ENCODE results near the gene ANGPTL8.

The ANGPTL8 gene

DNA sequence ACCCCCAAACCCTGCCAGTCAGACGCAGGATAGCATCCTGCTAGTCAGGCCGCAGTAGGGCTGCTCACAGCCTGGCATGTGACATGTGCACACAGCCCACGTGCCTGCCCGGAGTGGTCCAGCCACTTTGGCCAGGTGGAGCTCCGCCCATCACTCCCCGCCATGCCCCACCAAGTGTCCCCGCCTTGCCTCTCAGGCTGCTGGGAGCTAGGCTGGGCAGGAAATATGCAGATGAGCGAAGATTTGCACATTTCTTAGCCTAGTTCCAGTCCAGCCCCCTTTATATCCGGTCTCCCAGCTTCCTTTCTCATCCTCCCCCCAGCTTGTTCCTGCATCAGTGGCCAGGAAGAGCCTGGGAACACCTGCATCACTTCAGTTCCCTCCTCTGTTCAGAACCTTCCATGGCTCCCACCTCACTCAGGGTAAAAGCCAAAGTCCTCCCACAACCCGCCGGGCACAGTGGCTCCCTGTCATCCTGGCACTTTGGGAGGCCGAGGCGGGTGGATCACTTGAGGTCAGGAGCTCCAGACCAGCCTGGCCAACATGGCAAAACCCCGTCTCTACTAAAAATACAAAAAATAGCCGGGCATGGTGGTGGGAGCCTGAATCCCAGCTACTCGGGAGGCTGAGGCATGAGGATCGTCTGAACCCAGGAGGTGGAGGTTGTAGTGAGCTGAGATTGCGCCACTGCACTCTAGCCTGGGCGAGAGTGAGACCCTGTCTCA, 25.2 kb downstream of the ANGPTL8 start:
- peak; percentile 16 for DNase-seq

GRCh38 chr19:11265177-11265784, 25.9 kb downstream of the ANGPTL8 start:
- DNase-seq, result no peak

GRCh38 chr19:11265785-11266236, 26.4 kb downstream of the ANGPTL8 start:
- DNase-seq, result no peak

DNA sequence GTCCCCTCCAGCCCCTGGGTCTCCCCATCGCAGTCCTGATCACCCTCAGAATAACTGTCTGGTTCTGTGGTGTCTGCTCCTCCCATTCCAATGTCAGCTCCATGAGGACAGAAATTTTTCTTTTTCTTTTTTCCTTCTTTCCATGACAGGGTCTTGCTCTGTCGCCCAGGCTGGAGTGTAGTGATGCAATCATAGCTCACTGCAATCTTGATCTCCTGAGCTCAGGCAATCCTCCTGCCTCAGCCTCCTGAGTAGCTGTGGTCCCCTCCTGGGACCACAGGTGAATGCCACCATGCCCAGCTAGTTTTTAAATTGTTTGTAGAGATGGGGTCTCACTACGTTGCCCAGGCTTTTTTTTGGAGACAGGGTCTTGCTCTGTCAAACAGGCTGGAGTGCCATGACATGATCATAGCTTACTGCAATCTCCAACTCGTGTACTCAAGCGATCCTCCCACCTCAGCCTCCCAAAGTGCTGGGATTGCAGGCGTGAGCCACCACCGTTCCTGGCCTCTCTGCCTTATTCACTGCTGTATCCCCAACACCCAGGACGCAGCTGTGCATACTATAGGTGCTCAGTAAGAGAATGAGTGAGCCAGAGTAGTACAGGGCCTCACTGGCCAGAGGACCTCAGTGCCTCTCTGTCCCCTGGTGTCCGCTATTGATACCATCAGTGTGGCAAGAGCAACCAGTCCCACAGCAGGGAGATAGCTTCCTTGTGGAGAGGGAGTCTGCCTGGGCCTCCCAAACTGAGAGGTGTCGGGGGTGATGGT, 28.1 kb downstream of the ANGPTL8 start:
- no peak for DNase-seq

DNA sequence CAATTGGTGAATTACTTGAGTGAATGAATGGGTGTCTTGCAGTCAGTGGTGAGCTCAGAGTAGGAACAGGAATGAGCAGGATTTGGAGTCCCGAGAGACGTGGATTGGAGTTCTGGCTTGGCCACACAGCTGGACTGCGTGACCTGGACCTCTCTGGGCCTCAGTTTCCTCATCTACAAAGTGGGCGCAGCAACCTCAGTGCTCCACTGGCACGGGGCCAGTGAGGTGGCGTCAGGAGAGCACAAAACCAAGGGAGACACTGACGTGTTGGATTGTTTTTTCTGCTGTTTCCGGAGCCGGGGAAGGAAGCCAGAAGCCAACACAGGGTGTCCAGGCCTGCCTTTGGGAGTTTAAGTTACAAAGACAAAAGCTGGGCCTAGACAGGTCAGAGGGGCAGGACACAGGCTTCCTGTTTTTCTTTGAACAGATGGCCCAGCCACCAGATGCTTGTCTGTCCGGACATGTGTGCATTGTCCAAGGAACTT, 29.4 kb downstream of the ANGPTL8 start:
- peak; percentile 41 for DNase-seq

DNA sequence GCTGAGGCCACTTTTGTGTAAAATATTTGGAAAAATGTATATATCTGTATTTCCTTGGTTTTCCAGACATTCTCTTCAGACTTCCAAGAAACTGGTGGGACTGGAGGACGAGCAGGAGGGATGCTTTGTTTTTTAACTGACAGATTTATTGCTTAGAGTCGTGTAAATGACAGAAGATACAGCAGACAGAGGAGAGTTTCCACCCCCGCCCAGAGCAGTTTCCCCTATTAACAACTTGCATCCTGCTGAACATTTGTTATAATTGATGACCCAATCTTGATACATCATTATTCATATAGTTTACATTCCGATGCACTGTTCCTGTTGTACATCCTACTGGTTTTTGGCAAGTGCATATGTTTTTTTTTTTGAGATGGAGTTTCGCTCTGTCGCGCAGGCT, 30.0 kb downstream of the ANGPTL8 start:
- peak; percentile 26 for DNase-seq

- no peak for DNase-seq
Observed at GRCh38 chr19:11273296-11273695, 33.9 kb downstream of the ANGPTL8 start.

DNA sequence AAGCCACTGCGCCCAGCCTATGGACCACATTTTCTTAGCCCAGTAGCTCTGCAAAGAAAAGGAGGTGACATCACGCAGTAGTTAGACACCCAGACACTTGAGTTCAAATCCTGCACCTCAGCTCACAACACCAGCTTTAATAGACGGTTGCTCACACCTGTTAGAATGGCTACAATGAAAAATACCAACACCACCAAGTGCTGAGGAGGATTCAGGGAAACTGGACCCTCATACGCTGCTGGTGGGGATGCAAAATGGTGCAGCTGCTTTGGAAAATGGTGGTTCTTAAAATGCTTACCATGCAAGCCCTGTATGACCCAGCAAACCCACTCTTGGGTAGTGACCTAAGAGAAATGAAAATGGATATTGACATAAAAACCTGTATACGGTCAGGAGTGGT, 34.6 kb downstream of the ANGPTL8 start:
- DNase-seq, result no peak

DNA sequence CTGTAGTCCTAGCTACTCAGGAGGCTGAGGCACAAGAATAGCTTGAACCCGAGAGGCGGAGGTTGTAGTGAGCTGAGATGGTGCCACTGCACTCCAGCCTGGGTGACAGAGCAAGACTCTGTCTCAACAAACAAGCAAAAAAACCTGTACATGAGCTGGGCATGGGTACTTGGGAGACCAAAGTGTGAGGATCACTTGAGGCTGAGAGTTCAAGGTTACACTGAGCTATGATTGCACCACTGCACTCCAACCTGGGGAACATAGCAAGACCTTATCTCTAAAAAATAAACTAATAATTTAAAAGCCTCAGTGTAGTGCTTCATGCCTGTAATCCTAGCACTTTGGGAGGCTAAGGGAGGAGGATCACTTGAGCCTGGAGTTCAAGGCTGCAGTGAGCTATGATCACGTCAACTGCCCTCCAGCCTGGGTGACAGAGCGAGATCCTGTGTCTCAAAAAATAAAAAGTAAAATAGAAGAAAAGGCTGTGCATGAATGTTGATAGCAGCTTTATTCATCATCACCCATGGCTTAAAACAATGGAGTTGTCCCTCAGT, 35.2 kb downstream of the ANGPTL8 start:
- no peak for DNase-seq

- DNase-seq, result no peak
Observed at GRCh38 chr19:11278670-11279069, 39.3 kb downstream of the ANGPTL8 start.

GRCh38 chr19:11279505-11280236, 40.3 kb downstream of the ANGPTL8 start:
- DNase-seq, result no peak

- DNase-seq, result no peak
Observed at GRCh38 chr19:11281356-11282049, 42.1 kb downstream of the ANGPTL8 start.

DNA sequence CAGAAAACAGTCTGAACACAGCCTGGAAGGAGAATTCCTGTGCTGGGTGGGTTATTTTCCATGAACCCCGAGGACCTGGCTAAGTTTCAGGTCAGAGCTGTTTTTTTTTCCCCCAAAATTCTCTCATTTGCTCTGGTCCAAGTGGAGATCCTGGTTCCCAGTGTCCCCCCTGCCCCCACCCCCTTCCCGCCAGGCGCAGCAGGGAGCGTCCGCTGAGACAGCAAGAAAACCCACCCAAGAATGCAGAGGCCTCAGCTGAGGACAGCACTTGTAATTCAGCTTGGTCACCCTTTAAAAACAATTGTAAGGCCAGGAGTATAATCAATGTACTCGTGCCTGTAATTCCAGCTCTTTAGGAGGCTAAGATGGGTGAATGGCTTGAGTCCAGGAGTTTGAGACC, 45.1 kb downstream of the ANGPTL8 start:
- no peak for DNase-seq

DNA sequence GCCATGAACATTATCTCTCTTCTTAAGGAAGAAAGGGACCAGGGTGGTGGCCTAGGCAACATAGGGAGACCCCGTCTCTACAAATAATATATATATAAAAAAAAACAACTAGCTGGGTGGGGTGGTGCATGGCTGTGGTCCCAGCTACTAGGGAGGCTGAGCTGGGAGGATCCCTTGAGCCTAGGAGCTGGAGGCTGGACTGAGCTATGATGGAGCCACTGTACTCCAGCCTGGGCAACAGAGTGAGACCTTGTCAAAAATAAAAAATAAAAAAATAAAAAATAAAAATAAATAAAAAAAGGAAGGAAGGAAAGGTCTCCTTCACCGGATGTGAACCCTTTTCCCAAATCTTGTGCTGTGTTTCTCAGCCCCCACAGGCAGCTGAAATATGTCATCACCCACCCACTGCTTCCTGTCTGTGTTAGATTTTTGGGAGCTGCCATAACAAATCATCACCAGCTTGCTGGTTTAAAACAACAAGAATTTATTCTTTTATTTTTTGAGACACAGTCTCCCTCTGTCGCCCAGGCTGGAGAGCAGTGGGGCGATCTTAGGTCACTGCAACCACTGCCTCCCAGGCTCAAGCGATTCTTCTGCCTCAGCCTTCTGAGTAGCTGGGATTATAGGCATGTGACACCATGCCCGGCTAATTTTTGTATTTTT, 47.0 kb downstream of the ANGPTL8 start:
- DNase-seq, result peak; percentile 60

DNA sequence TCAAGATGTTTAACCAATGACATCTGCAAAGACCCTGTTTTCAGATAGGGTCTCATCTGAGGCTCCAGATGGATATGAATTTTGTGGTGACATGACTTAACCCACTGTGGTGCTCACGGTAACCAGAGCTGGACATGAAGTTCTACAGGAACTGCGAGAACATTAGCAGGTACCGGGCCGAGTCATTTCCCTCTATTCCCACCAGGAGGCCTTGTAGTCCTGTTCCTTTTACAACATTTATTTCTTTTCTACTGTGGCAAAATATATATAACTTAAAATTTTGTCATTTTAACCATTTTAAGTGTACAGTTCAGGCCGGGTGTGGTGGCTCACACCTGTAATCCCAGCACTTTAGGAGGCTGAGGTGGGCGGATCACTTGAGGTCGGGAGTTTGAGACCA, 48.9 kb downstream of the ANGPTL8 start:
- no peak for DNase-seq

DNA sequence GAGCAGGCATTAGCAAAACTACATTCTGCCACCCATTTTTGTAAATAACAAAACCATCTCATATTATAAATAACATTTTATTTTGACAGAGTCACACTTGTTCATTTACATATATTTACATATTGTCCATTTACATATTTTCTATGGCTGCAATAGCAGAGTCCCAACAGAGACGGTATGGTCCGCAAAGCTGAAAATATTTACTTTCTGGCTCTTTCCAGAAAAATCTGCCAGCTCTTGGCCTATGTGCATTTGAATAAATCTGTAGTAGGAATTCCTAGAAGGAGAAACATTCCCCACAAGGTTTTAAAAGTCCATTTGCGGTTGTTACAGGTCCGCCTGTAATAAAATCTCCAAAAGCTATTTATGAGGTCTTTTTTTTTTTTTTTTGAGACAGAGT, 50.8 kb downstream of the ANGPTL8 start:
- DNase-seq, result no peak

- no peak for DNase-seq
Observed at GRCh38 chr19:11291415-11291814, 52.0 kb downstream of the ANGPTL8 start.

All from fibroblast of skin of right biceps (primary cell).